EL (cell line): ENCODE measurements around the gene APAF1.
A peak's percentile ranks its signal among the peaks of the same experiment; 100 is the strongest.

Source experiments
- DNase-seq: peaks from one replicate; pipeline ENCODE4 v3.0.0-alpha.2; 2016

APAF1 gene

GRCh38 chr12:98733667-98734350 is 88.7 kb downstream of the APAF1 start:
- no peak for DNase-seq

- no peak for DNase-seq
These were observed 90.7 kb downstream of the APAF1 start for GRCh38 chr12:98735821-98736220.

DNA sequence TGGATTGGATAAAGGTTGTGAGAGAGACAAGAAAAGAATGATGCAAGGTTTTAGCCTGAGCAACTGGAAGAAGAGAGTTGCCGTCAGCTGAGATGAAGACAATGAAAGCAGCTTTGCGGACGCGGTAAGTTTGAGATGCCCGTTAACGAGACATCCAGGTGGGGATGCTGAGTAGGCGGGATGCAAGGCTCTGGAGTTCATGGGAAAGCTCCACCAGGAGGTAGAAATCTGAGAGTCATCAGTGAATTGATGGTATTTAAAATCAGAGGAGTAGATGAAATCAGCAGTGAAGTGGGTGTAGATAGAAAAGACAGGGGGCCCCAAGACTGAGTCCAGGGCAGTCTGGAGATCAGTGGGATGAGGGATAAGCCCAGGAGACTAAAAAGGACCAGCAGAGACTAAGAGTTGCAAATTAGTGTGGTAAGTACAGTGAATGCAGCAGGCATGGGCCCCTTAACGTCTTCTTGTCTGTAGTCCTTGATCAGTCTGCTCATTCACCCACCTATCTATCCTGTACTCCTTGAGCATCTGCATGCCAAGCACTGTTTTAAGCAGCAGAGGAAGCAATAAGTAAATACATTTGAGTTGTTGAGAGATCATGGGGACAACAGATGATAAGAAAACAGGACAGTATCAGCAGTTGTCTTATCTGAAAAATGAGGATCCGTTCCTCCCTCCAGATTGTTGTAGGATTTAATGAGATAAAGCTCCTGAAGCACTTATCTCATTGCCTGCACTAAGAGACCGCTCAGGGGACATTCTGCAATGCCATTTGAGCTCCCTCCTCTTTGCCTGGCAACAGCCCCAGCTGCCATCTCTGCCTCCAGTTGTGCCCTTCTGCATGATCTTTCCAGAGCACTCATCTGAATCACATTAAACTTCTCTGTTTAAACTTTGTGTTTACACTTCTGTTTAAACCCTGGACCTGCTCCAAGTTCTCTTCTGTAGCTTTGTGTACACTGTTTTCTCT is 91.5 kb downstream of the APAF1 start:
- DNase-seq = no peak

- DNase-seq = no peak
These were observed 92.2 kb downstream of the APAF1 start for GRCh38 chr12:98737322-98737712.

GRCh38 chr12:98738002-98738401 is 92.9 kb downstream of the APAF1 start:
- no peak for DNase-seq

DNA sequence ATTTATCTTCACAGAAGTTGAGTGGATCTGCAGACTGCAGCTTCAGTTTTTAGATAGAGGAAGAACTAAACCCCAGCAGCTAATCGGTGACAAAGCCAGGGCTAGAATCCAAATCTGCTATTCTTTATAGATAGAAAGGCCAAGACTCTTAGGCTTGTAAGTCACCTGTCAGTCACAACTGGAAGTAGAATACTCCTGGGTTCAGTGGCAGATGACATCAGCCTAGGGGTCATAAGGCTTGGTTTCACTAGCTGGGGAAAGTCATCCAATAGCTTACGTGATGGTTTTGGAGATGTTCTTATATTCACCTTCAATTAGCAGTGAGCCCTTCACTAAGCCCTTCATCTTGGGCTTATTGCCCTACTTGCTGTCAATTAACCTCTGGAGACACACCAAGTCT is 93.4 kb downstream of the APAF1 start:
- no peak for DNase-seq

GRCh38 chr12:98740751-98741150 is 95.7 kb downstream of the APAF1 start:
- no peak for DNase-seq

DNA sequence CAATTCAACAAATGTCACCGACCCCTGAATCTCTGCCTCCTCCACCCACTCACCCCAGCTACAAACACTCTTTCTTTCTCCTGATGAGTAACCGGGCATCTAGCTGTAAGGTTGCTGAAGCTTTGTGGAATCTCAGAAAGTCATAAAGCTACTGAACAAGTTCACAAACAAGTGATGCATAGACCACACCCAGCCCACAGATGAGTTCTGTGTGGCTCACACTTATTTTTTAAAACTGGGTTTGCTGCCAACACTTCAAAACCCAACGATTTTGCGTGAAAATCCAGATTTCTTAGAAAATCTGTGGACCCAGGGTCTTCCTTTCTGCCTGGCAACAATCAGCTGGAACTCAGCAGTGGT is 96.1 kb downstream of the APAF1 start:
- DNase-seq = no peak

GRCh38 chr12:98741556-98742265 is 96.6 kb downstream of the APAF1 start:
- no peak for DNase-seq

DNA sequence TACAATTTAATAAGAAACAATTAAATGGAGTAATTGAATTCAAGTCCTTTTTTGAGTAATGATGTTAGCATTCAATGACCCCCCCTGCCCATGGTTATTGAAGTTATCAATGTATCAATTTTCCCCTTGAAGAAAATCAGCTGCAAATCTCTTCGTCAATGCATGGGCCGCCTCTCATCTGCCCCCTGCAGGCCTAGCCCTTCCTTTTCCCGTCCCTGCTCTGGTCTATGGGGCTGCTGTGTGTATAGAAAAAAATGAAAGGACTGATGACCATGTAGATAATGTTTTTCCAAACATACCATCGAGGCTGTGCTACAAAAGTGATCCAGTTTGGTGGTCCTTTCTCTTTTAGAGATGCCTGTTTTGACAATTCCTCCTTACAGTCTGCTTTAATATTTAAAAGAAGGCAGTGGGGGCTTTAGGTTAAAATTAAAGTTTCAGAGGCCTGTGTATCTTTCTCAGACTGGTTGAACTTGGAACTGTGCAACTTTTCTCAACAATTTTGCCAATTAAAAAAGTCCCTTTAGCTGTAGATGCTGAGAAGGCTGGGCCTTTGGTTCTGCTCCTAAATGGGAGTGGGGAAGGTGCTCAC is 98.4 kb downstream of the APAF1 start:
- DNase-seq = no peak

GRCh38 chr12:98744680-98745079 is 99.6 kb downstream of the APAF1 start:
- DNase-seq = no peak

GRCh38 chr12:98745578-98746391 is 100.7 kb downstream of the APAF1 start:
- DNase-seq = peak; percentile 13

- no peak for DNase-seq
These were observed 103.4 kb downstream of the APAF1 start for GRCh38 chr12:98748463-98748862.

DNA sequence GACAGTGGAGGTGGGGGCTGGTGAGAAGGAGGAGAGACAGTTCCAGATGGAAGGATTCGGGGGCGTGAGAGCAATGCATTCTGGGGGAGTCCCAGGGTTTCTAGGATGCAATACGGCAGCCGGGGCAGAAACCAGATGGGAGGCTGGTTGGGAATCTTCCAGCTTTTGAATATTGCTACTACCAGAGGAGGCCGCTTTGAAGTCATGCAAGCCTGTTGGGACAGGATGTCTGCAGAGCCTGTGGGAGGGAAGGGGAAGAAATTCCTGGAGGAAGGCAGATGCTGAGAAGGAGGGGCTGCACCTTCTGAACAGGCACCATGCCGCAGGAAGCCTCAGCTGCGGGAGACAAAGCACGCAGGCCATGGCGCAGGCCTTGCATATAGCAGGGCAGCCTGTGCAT is 105.4 kb downstream of the APAF1 start:
- DNase-seq = no peak

- no peak for DNase-seq
These were observed 106.6 kb downstream of the APAF1 start for GRCh38 chr12:98751580-98752115.

DNA sequence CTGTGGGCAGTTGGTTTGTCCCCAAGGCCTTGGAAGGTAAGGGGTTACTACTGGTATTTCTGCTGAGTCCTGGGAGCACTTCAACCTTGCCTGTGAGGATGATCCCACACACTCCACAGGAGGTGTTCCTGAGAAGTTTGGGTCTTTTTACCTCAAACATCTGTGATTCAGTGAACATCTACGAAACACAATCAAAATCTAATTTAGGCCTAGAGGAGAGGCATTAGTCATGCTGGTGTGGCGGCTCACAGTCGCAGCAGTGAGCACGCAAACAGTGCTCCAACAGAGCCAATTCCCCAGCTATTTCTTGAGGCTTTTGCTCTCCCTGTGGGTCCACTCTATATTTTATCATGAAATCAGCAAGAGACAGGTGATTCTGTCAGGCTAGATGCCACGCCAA is 107.6 kb downstream of the APAF1 start:
- peak; percentile 55 for DNase-seq

DNA sequence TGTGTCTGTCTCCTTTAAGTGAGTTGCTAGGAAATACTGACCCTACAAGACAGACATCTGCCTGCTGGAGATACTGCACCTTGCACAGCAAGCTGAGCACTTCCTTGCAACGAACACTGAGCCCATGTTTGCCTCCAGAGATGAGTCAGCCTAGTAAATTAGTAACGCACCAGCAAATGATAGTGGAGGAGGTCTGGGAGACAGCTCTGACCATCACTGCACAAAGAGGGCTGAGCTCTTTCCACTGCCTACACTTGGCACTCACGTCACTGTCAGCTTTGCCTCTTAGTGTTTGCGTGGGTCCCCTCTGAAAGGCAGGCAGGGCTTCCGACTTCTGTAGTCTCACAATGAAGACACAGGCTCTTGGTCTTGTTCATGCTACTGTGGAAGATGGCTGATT is 109.0 kb downstream of the APAF1 start:
- peak; percentile 83 for DNase-seq

DNA sequence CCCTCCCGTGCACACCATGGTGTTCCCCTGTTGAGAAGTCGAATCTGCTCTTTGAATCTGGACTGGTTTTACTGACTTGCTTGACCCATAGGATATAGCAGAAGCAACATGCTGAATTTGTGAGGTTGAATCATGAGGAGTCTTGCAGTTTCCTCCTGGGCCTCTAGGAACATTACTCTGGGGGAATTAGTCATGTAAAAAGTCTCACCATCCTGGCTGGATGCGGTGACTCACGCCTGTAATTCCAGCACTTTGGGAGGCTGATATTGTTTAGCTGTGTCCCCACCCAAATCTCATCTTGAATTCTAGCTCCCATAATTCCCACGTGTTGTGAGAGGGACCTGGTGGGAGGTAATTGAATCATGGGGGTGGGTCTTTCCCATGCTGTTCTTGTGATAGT is 110.8 kb downstream of the APAF1 start:
- DNase-seq = peak; percentile 84

DNA sequence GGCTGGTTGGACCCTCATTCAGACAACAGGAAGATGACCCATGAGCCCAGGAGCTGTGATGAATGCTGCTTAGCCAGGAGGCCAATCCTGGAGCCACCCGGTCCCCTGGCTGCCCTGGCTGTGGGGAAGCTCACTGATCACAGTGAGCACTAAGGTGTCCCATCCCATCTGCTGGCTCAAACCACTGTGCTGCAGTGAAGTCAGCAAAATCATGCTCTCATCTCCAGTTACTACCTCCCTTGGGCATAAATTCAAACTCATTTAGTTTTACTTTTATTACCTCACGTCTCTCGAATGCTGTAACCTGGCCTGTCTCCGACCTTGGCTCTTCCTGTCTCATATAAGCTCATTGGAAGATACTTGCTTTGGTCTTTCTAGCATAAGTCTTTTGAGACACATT is 112.4 kb downstream of the APAF1 start:
- DNase-seq = no peak

- DNase-seq = peak; percentile 47
These were observed 113.2 kb downstream of the APAF1 start for GRCh38 chr12:98758331-98758730.

DNA sequence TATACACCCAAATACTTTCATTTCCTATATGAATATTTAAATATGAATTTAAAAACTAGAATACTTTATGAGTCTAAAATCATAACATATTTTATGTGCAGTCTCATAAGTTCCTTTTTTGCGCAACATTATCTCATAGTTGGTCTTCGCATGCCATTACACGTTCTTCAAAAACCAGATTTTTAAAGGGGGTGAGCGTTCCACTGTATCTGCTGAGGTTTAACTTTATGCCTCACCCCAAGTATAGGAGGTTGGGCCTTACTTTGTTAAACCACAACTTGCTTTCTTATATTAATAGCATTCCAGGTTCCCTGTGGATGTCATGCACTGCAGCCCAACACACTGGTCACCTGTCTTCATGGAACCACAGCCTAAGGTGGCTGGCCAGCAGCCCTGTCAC is 118.6 kb downstream of the APAF1 start:
- DNase-seq = no peak

DNA sequence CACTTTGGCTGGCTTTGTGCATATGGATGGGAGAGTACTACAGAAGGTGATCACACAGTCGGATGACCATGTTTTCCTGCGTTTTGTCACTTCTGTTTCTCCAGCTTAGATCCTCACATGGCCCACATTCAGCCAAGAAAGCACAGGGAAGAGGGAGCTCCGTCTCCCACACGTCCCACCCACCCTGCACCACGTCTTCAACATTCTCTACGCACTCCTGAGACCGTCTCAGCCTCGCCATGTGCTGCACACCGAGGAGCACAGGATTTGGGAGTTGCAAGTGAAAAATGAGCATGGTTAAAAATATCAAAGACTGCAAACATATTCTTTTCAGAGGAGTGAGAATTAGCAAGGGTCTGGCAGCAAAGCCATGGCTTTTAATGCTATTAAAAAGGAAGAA is 122.2 kb downstream of the APAF1 start:
- DNase-seq = no peak
